IPS-18a (cell line): ENCODE measurements around the gene KMT2E.
"Not testable (repeated sequence)": the region's sequence is repeated elsewhere in the genome, so short reads cannot be mapped to it uniquely, and the experiment has no call there.

Experiments
- H3K27ac ChIP-seq: one replicate; pipeline ENCODE4 v1.5.1; 2013; ENCODE audit warnings: low read length
- H3K27me3 ChIP-seq: one replicate; pipeline ENCODE4 v1.6.1; 2013; ENCODE audit warnings: mild to moderate bottlenecking, low read length; ENCODE audit not compliant: control insufficient read depth, insufficient read depth
- H3K36me3 ChIP-seq: one replicate; pipeline ENCODE4 v1.6.1; 2013; ENCODE audit warnings: low read depth, low read length; ENCODE audit not compliant: control insufficient read depth
- H3K4me1 ChIP-seq: one replicate; pipeline ENCODE4 v1.6.1; 2013; ENCODE audit warnings: low read depth, low read length; ENCODE audit not compliant: control insufficient read depth
- H3K4me3 ChIP-seq: one replicate; pipeline ENCODE4 v1.5.1; 2013; ENCODE audit warnings: low read length
- H3K9ac ChIP-seq: one replicate; pipeline ENCODE4 v1.6.1; 2013; ENCODE audit warnings: mild to moderate bottlenecking, low read length, moderate library complexity
- H3K9me3 ChIP-seq: one replicate; pipeline ENCODE4 v1.6.1; 2013; ENCODE audit warnings: low read depth, low read length; ENCODE audit not compliant: control insufficient read depth

Gene KMT2E

GRCh38 chr7:105021967-105022366 is 8.0 kb downstream of the KMT2E start:
- no peak overlapping the region for H3K9ac ChIP-seq
- H3K4me1 ChIP-seq: peaks cover 34% of the 10 kb centered on the region
- no peak overlapping the region for H3K27ac ChIP-seq
- H3K27me3 ChIP-seq: no peaks in the 10 kb centered on the region
- no peaks in the 10 kb centered on the region for H3K36me3 ChIP-seq
- H3K9me3 ChIP-seq: no peaks in the 10 kb centered on the region
- no peak overlapping the region for H3K4me3 ChIP-seq

DNA sequence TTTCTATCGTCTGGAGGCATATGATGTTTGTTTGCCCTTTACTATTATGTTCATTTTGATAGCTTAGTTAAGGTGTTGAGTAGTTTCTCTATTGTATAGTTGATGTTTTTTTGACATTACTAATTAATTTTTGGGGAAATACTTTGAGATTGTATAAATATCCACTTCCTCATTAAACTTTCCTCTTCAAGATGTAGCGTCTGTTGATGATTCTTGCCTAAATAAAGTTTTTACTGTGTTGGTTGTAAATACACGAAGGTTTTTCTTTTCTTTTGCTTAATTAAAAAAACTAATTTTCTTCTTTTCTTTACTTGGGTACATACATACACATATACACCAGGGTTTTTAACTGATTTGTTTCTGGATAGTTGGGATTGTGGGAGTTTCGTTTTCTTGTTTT is 8.5 kb downstream of the KMT2E start:
- H3K4me3 ChIP-seq: no peak overlapping the region
- no peak overlapping the region for H3K27ac ChIP-seq
- H3K4me1 ChIP-seq: peaks cover 29% of the 10 kb centered on the region
- no peaks in the 10 kb centered on the region for H3K36me3 ChIP-seq
- H3K27me3 ChIP-seq: no peaks in the 10 kb centered on the region
- no peak overlapping the region for H3K9ac ChIP-seq
- no peaks in the 10 kb centered on the region for H3K9me3 ChIP-seq

DNA sequence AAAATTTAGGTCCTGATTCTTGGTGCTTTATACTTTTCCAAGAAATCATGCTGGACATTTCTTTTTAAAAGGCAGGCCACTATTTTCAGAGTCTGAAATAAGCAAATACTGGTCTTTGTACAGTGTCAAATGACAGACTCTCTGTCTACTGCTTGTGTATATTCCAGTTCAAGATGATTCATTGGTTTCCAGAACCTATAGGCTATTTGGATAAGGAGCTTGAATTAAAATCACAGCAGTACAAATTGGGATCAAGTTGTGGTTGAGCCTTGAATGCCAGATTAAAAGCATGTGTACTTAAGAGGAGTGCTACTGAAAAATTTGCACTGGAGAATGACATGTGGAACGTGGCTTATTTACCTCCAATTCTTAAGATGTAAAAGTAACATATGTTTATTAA is 10.7 kb downstream of the KMT2E start:
- Histone ChIP-seq H3K4me3 (no peak overlapping the region), H3K9ac (no peak overlapping the region), H3K4me1 (peaks cover 14% of the 10 kb centered on the region), H3K27ac (no peak overlapping the region), H3K9me3 (no peaks in the 10 kb centered on the region), H3K27me3 (no peaks in the 10 kb centered on the region), H3K36me3 (no peaks in the 10 kb centered on the region)

GRCh38 chr7:105026750-105027149 is 12.7 kb downstream of the KMT2E start:
- H3K4me1 ChIP-seq: peaks cover 14% of the 10 kb centered on the region
- no peaks in the 10 kb centered on the region for H3K36me3 ChIP-seq
- H3K27me3 ChIP-seq: no peaks in the 10 kb centered on the region
- H3K9ac ChIP-seq: no peak overlapping the region
- H3K9me3 ChIP-seq: no peaks in the 10 kb centered on the region
- no peak overlapping the region for H3K27ac ChIP-seq
- H3K4me3 ChIP-seq: no peak overlapping the region

DNA sequence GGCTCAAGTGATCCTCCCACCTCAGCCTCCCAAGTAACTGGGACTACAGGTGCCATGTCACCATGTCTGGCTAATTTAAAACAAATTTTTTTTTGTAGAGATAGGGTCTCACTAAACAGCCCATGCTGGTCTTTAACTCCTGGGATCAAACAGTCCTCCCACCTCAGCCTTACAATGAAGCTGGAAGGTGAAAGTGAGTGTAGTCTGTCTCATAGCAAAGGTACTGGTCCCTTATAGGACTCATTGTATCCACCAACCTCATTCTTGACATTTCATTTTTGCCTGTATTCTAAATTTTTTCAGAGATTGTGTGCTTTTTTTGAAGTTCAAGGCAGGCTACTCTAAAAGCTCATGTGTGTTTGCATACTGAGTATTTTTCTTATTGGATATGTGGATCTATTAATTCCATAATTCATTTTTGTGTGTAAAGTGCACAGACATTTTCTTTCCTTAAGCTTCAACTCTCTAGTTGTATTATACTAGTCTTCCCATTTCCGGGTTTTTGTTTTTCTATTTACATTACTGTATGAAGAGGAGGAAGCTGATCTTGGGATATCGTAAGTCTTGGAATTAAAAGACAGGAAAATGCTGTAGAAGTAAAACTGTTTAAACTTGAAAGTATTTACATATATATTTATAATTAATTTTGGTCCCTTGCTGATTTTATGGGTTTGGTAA is 13.3 kb downstream of the KMT2E start:
- H3K36me3 ChIP-seq: no peaks in the 10 kb centered on the region
- H3K9me3 ChIP-seq: no peaks in the 10 kb centered on the region
- no peak overlapping the region for H3K9ac ChIP-seq
- H3K4me1 ChIP-seq: peaks cover 14% of the 10 kb centered on the region
- no peak overlapping the region for H3K27ac ChIP-seq
- no peak overlapping the region for H3K4me3 ChIP-seq
- H3K27me3 ChIP-seq: no peaks in the 10 kb centered on the region

- no peaks in the 10 kb centered on the region for H3K36me3 ChIP-seq
- peaks cover 14% of the 10 kb centered on the region for H3K4me1 ChIP-seq
- no peak overlapping the region for H3K27ac ChIP-seq
- no peak overlapping the region for H3K9ac ChIP-seq
- no peak overlapping the region for H3K4me3 ChIP-seq
- no peaks in the 10 kb centered on the region for H3K27me3 ChIP-seq
- H3K9me3 ChIP-seq: no peaks in the 10 kb centered on the region
Observed at GRCh38 chr7:105028004-105028403, 14.0 kb downstream of the KMT2E start.

DNA sequence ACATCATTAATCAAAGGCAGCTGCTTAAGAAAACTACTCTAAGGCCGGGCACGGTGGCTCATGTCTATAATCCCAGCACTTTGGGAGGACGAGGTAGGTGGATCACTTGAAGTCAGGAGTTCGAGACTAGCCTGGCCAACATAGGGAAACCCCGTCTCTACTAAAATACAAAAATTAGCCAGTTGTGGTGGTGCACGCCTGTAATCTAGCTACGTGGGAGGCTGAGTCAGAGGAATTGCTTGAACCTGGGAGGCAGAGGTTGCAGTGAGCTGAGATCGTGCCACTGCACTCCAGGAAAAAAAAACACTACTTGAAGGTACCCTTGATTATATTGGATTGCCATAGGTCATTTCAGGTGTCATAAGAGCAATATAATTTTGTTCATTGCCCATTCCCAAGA is 14.9 kb downstream of the KMT2E start:
- H3K9me3 ChIP-seq, H3K4me3 ChIP-seq, H3K27ac ChIP-seq, H3K27me3 ChIP-seq, H3K36me3 ChIP-seq, H3K9ac ChIP-seq: not testable (repeated sequence)
- peaks cover 14% of the 10 kb centered on the region for H3K4me1 ChIP-seq

DNA sequence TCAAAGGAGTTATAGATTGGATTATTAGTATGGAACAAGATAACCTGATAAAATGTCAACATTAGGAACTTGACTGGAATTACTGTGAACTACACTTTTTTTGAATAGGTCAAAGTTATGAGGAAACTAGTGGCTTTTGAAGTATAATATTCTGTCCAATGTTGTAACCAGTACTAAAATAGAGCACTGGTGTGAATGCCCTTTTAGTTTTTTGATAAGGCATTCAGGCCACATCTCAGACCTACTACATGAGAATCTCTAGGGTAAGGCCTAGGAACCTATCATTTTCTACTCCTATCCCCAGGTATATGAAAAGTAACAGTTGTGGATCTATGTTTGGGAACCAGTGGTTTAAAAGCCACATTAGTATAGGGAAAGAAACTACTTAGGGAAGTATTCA is 16.4 kb downstream of the KMT2E start:
- H3K27ac ChIP-seq: no peak overlapping the region
- no peaks in the 10 kb centered on the region for H3K27me3 ChIP-seq
- no peaks in the 10 kb centered on the region for H3K9me3 ChIP-seq
- no peak overlapping the region for H3K9ac ChIP-seq
- no peaks in the 10 kb centered on the region for H3K36me3 ChIP-seq
- peaks cover 4% of the 10 kb centered on the region for H3K4me1 ChIP-seq
- no peak overlapping the region for H3K4me3 ChIP-seq

GRCh38 chr7:105032553-105033214 is 18.7 kb downstream of the KMT2E start:
- H3K9ac ChIP-seq: no peak overlapping the region
- no peaks in the 10 kb centered on the region for H3K9me3 ChIP-seq
- H3K4me3 ChIP-seq: no peak overlapping the region
- no peak overlapping the region for H3K27ac ChIP-seq
- no peaks in the 10 kb centered on the region for H3K27me3 ChIP-seq
- no peaks in the 10 kb centered on the region for H3K4me1 ChIP-seq
- no peaks in the 10 kb centered on the region for H3K36me3 ChIP-seq

- Histone ChIP-seq H3K4me1 (no peaks in the 10 kb centered on the region), H3K27me3 (no peaks in the 10 kb centered on the region), H3K36me3 (peaks cover 4% of the 10 kb centered on the region), H3K4me3 (no peak overlapping the region), H3K9ac (no peak overlapping the region), H3K9me3 (no peaks in the 10 kb centered on the region), H3K27ac (no peak overlapping the region)
Observed at GRCh38 chr7:105035349-105035748, 21.3 kb downstream of the KMT2E start.

- Histone ChIP-seq H3K9me3 (no peaks in the 10 kb centered on the region), H3K36me3 (peaks cover 14% of the 10 kb centered on the region), H3K27me3 (no peaks in the 10 kb centered on the region), H3K4me1 (no peaks in the 10 kb centered on the region), H3K4me3 (no peak overlapping the region), H3K27ac (no peak overlapping the region), H3K9ac (no peak overlapping the region)
Observed at GRCh38 chr7:105036217-105037168, 22.5 kb downstream of the KMT2E start.
